Fibroblast of skin of right biceps (primary cell): Measurements from ENCODE around the gene PITX3.

Source experiments
- DNase-seq: peaks from one replicate; pipeline ENCODE4 v3.0.0-alpha.2; 2013

The PITX3 gene

GRCh38 chr10:102241444-102242117 is at the start of gene PITX3:
Gene PITX3, minus strand, starts transcription at chr10:102241512. Its CDS starts 9,432 bp downstream, at chr10:102232080.
- peak; percentile 88 for DNase-seq

- DNase-seq: no peak
Measured at GRCh38 chr10:102289840-102290239, 48.5 kb upstream of the PITX3 start.

- no peak for DNase-seq
Measured at GRCh38 chr10:102289356-102289755, 48.0 kb upstream of the PITX3 start.

GRCh38 chr10:102287991-102288390 is 46.7 kb upstream of the PITX3 start:
- DNase-seq: no peak

GRCh38 chr10:102287538-102287937 is 46.2 kb upstream of the PITX3 start:
- DNase-seq: no peak

GRCh38 chr10:102286216-102286615 is 44.9 kb upstream of the PITX3 start:
- peak; percentile 9 for DNase-seq

- DNase-seq: no peak
Measured at GRCh38 chr10:102285133-102285532, 43.8 kb upstream of the PITX3 start.

GRCh38 chr10:102284531-102284930 is 43.2 kb upstream of the PITX3 start:
- no peak for DNase-seq

- no peak for DNase-seq
Measured at GRCh38 chr10:102283890-102284289, 42.6 kb upstream of the PITX3 start.

- DNase-seq: no peak
Measured at GRCh38 chr10:102283488-102283887, 42.2 kb upstream of the PITX3 start.

- DNase-seq: no peak
Measured at GRCh38 chr10:102281102-102281487, 39.8 kb upstream of the PITX3 start.

GRCh38 chr10:102280397-102281101 is 39.2 kb upstream of the PITX3 start:
- DNase-seq: peak; percentile 27

GRCh38 chr10:102279104-102279503 is 37.8 kb upstream of the PITX3 start:
- no peak for DNase-seq

GRCh38 chr10:102275343-102275742 is 34.0 kb upstream of the PITX3 start:
- DNase-seq: no peak

- no peak for DNase-seq
Measured at GRCh38 chr10:102274062-102274461, 32.8 kb upstream of the PITX3 start.

- DNase-seq: no peak
Measured at GRCh38 chr10:102269017-102269416, 27.7 kb upstream of the PITX3 start.

- DNase-seq: peak; percentile 34
Measured at GRCh38 chr10:102268375-102268888, 27.1 kb upstream of the PITX3 start.

GRCh38 chr10:102267748-102268147 is 26.4 kb upstream of the PITX3 start:
- peak; percentile 68 for DNase-seq

GRCh38 chr10:102266670-102267069 is 25.4 kb upstream of the PITX3 start:
- no peak for DNase-seq

GRCh38 chr10:102264371-102264770 is 23.1 kb upstream of the PITX3 start:
- DNase-seq: no peak

GRCh38 chr10:102262744-102263370 is 21.5 kb upstream of the PITX3 start:
- DNase-seq: no peak

- DNase-seq: no peak
Measured at GRCh38 chr10:102261842-102262241, 20.5 kb upstream of the PITX3 start.

GRCh38 chr10:102261196-102261595 is 19.9 kb upstream of the PITX3 start:
- DNase-seq: no peak

- DNase-seq: no peak
Measured at GRCh38 chr10:102255404-102255803, 14.1 kb upstream of the PITX3 start.
